CD4-positive, CD25-positive, alpha-beta regulatory T cell (primary cell): ENCODE results near the gene GRIN1. TPM values are rescaled to one million over a fixed set of nuclear protein-coding genes. Genes with fewer than 3 reads are reported as not detected.

Experiments
- ATAC-seq, 2 donors: fragments of 150-1000 bp; cut with Tn5 transposase; one replicate each; pipeline ENCODE4 v1.10.0; 2021; ENCODE audit warnings: low read depth in 2 of 2, moderate number of reproducible peaks in 2 of 2, moderate library complexity in 1 of 2
- DNase-seq, 3 donors: peaks; one replicate each; pipeline versions ENCODE4 v3.0.0 to v3.0.0-alpha.2; 2012 to 2022; ENCODE audit warnings: mixed read lengths in 1 of 3
- H3K27ac ChIP-seq: one replicate; pipeline ENCODE4 v1.7.0; 2013; ENCODE audit warnings: mild to moderate bottlenecking, low read length; ENCODE audit not compliant: insufficient read depth, poor library complexity, severe bottlenecking
- H3K27me3 ChIP-seq: one replicate; pipeline ENCODE4 v1.7.0; 2013; ENCODE audit warnings: low read length; ENCODE audit not compliant: control insufficient read depth, insufficient read depth
- H3K36me3 ChIP-seq: one replicate; pipeline ENCODE4 v1.7.0; 2013; ENCODE audit warnings: mild to moderate bottlenecking, low read length, moderate library complexity; ENCODE audit not compliant: control insufficient read depth, insufficient read depth
- H3K4me1 ChIP-seq: 2 replicates; pipeline ENCODE4 v1.7.0; 2013; ENCODE audit warnings: mild to moderate bottlenecking, low read length; ENCODE audit not compliant: insufficient read depth, control insufficient read depth, poor library complexity, severe bottlenecking
- H3K4me3 ChIP-seq: one replicate; pipeline ENCODE4 v1.7.0; 2013; ENCODE audit warnings: low read depth, mild to moderate bottlenecking, low read length, moderate library complexity
- H3K9me3 ChIP-seq, 2 experiments: 1 replicate in 1 of 2; 2 replicates in 1 of 2; pipeline ENCODE4 v1.7.0; 2013; ENCODE audit warnings: low read length in 2 of 2, mild to moderate bottlenecking in 1 of 2, moderate library complexity in 1 of 2; ENCODE audit not compliant: control insufficient read depth in 2 of 2
- H3K27ac Mint-ChIP-seq, 3 donors: one replicate each; pipeline ENCODE4 v1.8.0; 2020 to 2022; ENCODE audit warnings: mild to moderate bottlenecking in 3 of 3, mixed read lengths in 3 of 3, moderate library complexity in 2 of 3
- H3K27me3 Mint-ChIP-seq: one replicate; pipeline ENCODE4 v1.8.0; 2022; ENCODE audit warnings: mild to moderate bottlenecking, mixed read lengths
- H3K36me3 Mint-ChIP-seq: one replicate; pipeline ENCODE4 v1.8.0; 2020; ENCODE audit warnings: mixed read lengths
- H3K4me1 Mint-ChIP-seq, 4 donors: one replicate each; pipeline ENCODE4 v1.8.0; 2020 to 2022; ENCODE audit warnings: mixed read lengths in 4 of 4, mild to moderate bottlenecking in 1 of 4
- H3K4me3 Mint-ChIP-seq, 4 donors: one replicate each; pipeline ENCODE4 v1.8.0; 2020 to 2022; ENCODE audit warnings: mild to moderate bottlenecking in 4 of 4, mixed read lengths in 4 of 4, moderate library complexity in 3 of 4
- H3K9me3 Mint-ChIP-seq, 7 donors: one replicate each; pipeline ENCODE4 v1.8.0; 2020 to 2022; ENCODE audit warnings: mixed read lengths in 7 of 7, mild to moderate bottlenecking in 3 of 7, moderate library complexity in 2 of 7
- polyA plus RNA-seq, 4 donors: library from polyadenylated mRNA; unstranded; fragments of 300-500 nt; fragmentation: Illumina TruSeq; gene quantifications; one replicate each; pipeline ENCODE4 v1.2.3, GENCODE V29; 2021
- total RNA-seq: library from RNA; stranded (reverse); gene quantifications from one replicate; pipeline ENCODE4 v1.2.3, GENCODE V29; 2022

GRIN1 gene
- total and polyA plus RNA-seq, 5 donors from 2014 or later = not detected

DNA sequence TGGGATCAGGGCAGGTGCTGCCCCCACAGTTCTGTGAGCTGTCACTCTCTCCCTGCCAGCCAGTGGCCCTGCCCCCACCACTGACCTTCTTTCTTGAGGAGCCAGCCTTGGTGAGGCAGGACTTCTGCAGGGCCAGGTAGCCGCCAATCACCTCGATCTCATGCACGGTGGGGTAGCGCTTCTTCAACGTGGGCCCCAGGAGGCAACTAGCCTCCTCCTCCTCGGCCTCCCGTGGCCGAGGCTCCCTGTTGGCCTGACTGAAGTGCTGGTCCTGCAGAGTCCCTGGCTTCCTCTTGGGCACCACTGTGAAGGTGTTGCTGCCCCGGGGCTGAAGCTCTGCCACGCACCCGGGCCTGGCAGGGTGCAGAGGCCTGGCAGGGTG, 59.9 kb downstream of the GRIN1 start:
- H3K27ac Mint-ChIP-seq = no peak overlapping the region
- H3K4me1 ChIP-seq = peaks cover 20% of the 10 kb centered on the region
- no peaks in the 10 kb centered on the region for H3K36me3 Mint-ChIP-seq
- H3K4me1 Mint-ChIP-seq = peaks cover 0 to 30% (median 7%) of the 10 kb centered on the region in 4 donors
- no peaks in the 10 kb centered on the region for H3K36me3 ChIP-seq
- peak overlapping the region; percentile 29 to 71 (median 58) for H3K4me3 Mint-ChIP-seq
- no peaks in the 10 kb centered on the region for H3K9me3 Mint-ChIP-seq
- no peak overlapping the region for H3K27ac ChIP-seq
- H3K27me3 Mint-ChIP-seq = no peaks in the 10 kb centered on the region
- DNase-seq (no peak), ATAC-seq (no peak)
- no peak overlapping the region for H3K4me3 ChIP-seq
- no peaks in the 10 kb centered on the region for H3K27me3 ChIP-seq
- H3K9me3 ChIP-seq = no peaks in the 10 kb centered on the region

DNA sequence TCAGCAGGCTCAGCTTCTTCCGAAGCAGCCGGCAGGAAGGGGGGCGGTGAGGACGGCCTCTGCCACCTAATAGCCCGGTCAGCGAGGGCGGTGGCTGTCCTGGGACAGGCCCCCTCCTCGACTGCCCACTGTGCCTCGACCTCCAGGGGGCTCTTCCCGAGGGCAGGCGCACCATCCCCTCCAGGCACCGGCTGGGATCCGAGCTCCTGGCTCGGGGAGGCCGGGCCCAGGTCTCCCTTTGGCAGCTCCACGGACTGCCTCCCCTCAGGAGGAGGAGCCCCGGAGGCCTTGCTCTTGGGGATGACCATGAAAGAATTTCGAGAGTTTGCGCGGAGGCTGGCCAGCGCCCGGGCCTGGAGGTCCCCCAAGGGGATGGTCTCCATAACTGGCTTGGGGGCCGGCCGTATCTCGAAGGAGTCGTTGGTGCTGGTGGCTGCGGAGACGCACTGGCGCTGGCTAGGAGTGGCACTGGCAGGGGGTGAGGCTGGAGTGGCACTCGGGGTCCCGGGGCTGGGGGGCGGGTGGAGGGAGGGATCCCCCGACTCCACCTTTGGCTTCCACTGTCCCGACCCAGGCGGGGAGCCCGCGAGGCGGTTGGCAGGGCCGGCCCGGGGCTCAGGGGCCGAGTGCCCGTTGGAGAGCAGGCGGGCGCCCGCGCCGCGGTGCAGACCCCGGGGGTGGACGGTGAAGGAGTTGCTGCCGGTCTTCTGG, 60.6 kb downstream of the GRIN1 start:
- peaks cover 0 to 37% (median 12%) of the 10 kb centered on the region in 4 donors for H3K4me1 Mint-ChIP-seq
- no peaks in the 10 kb centered on the region for H3K9me3 Mint-ChIP-seq
- no peaks in the 10 kb centered on the region for H3K27me3 Mint-ChIP-seq
- no peak for ATAC-seq
- H3K4me3 ChIP-seq = no peak overlapping the region
- no peaks in the 10 kb centered on the region for H3K36me3 ChIP-seq
- no peaks in the 10 kb centered on the region for H3K9me3 ChIP-seq
- H3K27ac Mint-ChIP-seq = no peak overlapping the region
- H3K4me1 ChIP-seq = peaks cover 27% of the 10 kb centered on the region
- no peaks in the 10 kb centered on the region for H3K27me3 ChIP-seq
- no peaks in the 10 kb centered on the region for H3K36me3 Mint-ChIP-seq
- DNase-seq = no peak
- H3K4me3 Mint-ChIP-seq = peak overlapping the region in 3 of 4 donors; percentile 32 to 85 (median 81)
- H3K27ac ChIP-seq = no peak overlapping the region

DNA sequence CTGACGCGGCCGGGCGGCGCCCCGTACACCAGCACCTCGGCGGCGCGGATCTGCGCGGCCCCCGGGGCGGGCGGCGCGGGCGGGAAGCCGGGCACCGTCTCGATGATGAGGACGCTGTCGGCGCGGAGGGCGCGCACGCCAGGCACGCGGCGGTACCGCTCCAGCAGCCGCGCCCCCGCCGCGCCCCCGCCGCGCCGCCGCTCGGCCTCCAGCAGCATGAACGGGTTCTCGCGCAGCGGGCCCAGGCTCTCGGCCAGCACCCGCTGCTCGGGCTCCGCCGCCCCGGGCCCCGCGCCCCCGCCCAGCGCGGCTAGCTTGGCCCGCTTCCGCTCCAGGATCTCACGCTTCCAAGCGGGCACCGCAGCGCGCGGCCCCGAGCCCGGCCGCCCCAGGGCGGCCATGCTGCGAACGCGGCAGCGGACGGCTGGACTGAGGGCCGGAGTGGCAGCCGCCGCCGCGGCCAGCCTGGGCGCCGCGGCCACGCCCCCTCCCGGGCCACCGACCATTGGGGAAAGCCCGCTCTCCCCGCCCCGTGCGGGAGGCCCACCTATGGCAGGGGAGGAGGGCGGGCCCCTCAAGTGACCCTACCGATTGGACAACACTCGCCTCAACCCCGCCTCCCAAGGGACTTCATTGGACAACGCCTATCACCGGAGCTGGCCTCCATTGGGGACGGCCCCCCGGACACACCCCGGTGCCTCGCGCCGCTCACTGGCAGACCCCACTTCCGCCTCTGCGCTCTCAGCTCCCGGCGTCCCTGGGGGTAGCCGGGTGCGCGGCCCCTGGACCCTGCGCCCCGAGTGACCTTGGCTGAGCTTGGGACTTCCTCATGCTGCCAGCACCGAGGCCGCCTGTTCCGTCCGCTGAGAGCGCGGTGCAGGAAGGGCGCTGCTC, 61.6 kb downstream of the GRIN1 start, which contains the start of gene TPRN:
Gene TPRN, minus strand, starts transcription at position 431 of the 894 bp plus-strand sequence. Its CDS starts 30 bp downstream, at position 401.
- no peaks in the 10 kb centered on the region for H3K9me3 Mint-ChIP-seq
- ATAC-seq = peak; percentile 96 to 97
- H3K4me3 Mint-ChIP-seq = peak within 1 kb of the TSS; percentile 85 to 95 (median 90)
- DNase-seq = peak; percentile 98 to 99 (median 98)
- Histone ChIP-seq H3K4me3 (peak within 1 kb of the TSS; percentile 44), H3K4me1 (peaks cover 33% of the 10 kb centered on the region), H3K36me3 (no peaks in the 10 kb centered on the region), H3K9me3 (no peaks in the 10 kb centered on the region), H3K27me3 (no peaks in the 10 kb centered on the region), H3K27ac (peak within 1 kb of the TSS; percentile 84)
- H3K36me3 Mint-ChIP-seq = no peaks in the 10 kb centered on the region
- H3K27ac Mint-ChIP-seq = peak within 1 kb of the TSS in 2 of 3 donors; percentile 56 to 88
- H3K4me1 Mint-ChIP-seq = peaks cover 0 to 41% (median 14%) of the 10 kb centered on the region in 4 donors
- no peaks in the 10 kb centered on the region for H3K27me3 Mint-ChIP-seq

DNA sequence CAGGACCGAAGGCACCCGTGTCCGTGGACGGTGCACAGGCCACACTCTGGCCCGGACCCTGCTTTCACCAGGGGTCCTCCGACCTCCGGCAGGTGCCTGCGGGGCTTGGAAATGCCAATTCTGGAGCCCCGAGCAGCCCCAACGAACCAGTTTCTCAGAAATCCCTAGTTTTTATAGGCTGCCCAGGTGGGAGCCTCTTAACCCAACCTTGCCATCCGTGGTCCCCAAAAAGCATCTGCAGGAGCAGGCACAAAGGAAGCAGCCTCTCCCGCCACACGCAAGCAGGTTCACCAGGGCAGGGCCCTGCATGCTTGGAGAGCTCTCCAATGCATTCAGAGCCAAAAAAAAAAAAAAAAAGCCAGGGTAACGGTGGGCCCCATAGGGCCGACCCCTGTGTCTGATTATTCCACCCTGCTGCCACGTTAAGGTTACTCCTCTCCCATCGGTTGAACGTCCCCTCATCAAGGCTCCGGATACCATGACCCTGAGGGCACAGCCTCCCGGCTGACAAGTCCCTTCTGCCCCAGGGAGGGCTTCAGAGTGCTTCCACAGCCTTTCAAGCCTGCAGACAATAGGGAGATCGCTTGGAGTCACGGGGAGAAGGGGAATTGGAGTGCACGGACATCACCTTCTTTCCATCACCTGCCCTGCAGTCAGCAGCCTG, 62.4 kb downstream of the GRIN1 start:
- Mint-ChIP-seq H3K36me3 (no peaks in the 10 kb centered on the region), H3K27ac (peak overlapping the region in 2 of 3 donors; percentile 56 to 88), H3K4me3 (peak overlapping the region; percentile 85 to 95 (median 90)), H3K9me3 (no peaks in the 10 kb centered on the region), H3K4me1 (peaks cover 0 to 49% (median 18%) of the 10 kb centered on the region in 4 donors), H3K27me3 (no peaks in the 10 kb centered on the region)
- Histone ChIP-seq H3K27ac (peak overlapping the region; percentile 84), H3K36me3 (no peaks in the 10 kb centered on the region), H3K4me3 (peak overlapping the region; percentile 44), H3K27me3 (no peaks in the 10 kb centered on the region), H3K9me3 (no peaks in the 10 kb centered on the region), H3K4me1 (peaks cover 41% of the 10 kb centered on the region)
- ATAC-seq (no peak), DNase-seq (no peak)

DNA sequence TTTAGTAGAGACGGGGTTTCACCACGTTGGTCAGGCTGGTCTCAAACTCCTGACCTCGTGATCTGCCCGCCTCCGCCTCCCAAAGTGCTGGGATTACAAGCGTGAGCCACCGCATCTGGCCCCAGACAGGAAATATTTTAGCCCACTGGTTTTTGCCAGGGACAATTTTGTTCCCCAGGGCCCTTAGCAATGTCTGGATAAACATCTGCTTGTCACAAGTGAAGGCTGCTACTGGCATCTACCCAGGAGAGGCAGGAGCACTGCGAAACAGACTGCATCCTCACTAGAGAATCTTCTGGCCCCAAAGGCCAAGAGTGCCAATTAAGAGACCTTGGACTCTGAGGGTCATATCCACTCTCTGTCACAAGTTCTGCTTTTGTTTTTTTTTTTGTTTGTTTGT, 64.0 kb downstream of the GRIN1 start:
- H3K27me3 ChIP-seq = no peaks in the 10 kb centered on the region
- ATAC-seq (no peak), DNase-seq (no peak)
- H3K4me3 ChIP-seq = no peak overlapping the region
- H3K36me3 Mint-ChIP-seq = peaks cover 7% of the 10 kb centered on the region
- no peaks in the 10 kb centered on the region for H3K36me3 ChIP-seq
- no peaks in the 10 kb centered on the region for H3K9me3 Mint-ChIP-seq
- no peaks in the 10 kb centered on the region for H3K27me3 Mint-ChIP-seq
- H3K4me3 Mint-ChIP-seq = peak overlapping the region in 2 of 4 donors; percentile 36 to 96
- no peak overlapping the region for H3K27ac Mint-ChIP-seq
- H3K4me1 ChIP-seq = peaks cover 48% of the 10 kb centered on the region
- H3K27ac ChIP-seq = no peak overlapping the region
- no peaks in the 10 kb centered on the region for H3K9me3 ChIP-seq
- H3K4me1 Mint-ChIP-seq = peaks cover 0 to 64% (median 30%) of the 10 kb centered on the region in 4 donors

DNA sequence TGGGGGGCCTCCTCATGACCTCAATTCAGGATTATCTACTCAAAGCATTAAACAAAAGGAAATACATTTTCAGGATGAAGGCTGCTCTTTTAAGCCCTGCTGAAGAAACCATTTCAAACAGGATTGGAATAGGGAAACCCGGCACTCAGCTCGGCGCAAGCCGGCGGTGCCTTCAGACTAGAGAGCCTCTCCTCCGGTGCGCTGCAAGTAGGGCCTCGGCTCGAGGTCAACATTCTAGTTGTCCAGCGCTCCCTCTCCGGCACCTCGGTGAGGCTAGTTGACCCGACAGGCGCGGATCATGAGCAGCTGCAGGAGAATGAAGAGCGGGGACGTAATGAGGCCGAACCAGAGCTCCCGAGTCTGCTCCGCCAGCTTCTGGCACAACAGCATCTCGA, 65.8 kb downstream of the GRIN1 start:
- Histone ChIP-seq H3K27ac (peak overlapping the region; percentile 83), H3K27me3 (no peaks in the 10 kb centered on the region), H3K36me3 (no peaks in the 10 kb centered on the region), H3K9me3 (no peaks in the 10 kb centered on the region), H3K4me3 (peak overlapping the region; percentile 79), H3K4me1 (peaks cover 42% of the 10 kb centered on the region)
- no peaks in the 10 kb centered on the region for H3K27me3 Mint-ChIP-seq
- H3K4me3 Mint-ChIP-seq = peak overlapping the region; percentile 90 to 96 (median 93)
- peaks cover 0 to 59% (median 30%) of the 10 kb centered on the region in 4 donors for H3K4me1 Mint-ChIP-seq
- H3K27ac Mint-ChIP-seq = peak overlapping the region; percentile 90 to 97 (median 94)
- no peak for ATAC-seq
- DNase-seq = no peak
- peaks cover 13% of the 10 kb centered on the region for H3K36me3 Mint-ChIP-seq
- no peaks in the 10 kb centered on the region for H3K9me3 Mint-ChIP-seq
